OCI-LY3 (cell line): Measurements from ENCODE around the gene GNAL.

Experiments used
- H2AFZ ChIP-seq: fragments of 200-600, 300-600 bp; shearing (Covaris generic); 2 replicates; pipeline ENCODE4 v1.6.0; 2014; ENCODE audit warnings: antibody characterized with exemption, low read depth, low read length
- H3K27ac ChIP-seq: fragments of 200-600, 300-600 bp; sonication (generic); 2 replicates; pipeline ENCODE4 v1.5.1; 2014; ENCODE audit warnings: mild to moderate bottlenecking, low read length, moderate library complexity, mixed read lengths
- H3K27me3 ChIP-seq: fragments of 200-600, 300-600 bp; sonication (generic); 2 replicates; pipeline ENCODE4 v1.6.1; 2014; ENCODE audit warnings: low read depth, low read length, mixed read lengths
- H3K36me3 ChIP-seq: fragments of 200-600, 300-600 bp; sonication (generic); replicated peaks from 2 replicates; pipeline ENCODE3; 2014; ENCODE audit warnings: low read depth, low read length, mixed read lengths
- H3K4me1 ChIP-seq: fragments of 300-600, 200-600 bp; sonication (generic); 2 replicates; pipeline ENCODE4 v1.6.1; 2014; ENCODE audit warnings: low read length, mixed read lengths
- H3K4me2 ChIP-seq: fragments of 200-600, 300-600 bp; sonication (generic); 2 replicates; pipeline ENCODE4 v1.6.1; 2014; ENCODE audit warnings: low read length, mixed read lengths
- H3K4me3 ChIP-seq: fragments of 300-600, 200-600 bp; sonication (generic); 2 replicates; pipeline ENCODE4 v1.5.1; 2014; ENCODE audit warnings: antibody characterized with exemption, mild to moderate bottlenecking, low read length, moderate library complexity
- H3K79me2 ChIP-seq: fragments of 300-600, 200-600 bp; shearing (Covaris generic); 2 replicates; pipeline ENCODE4 v1.6.1; 2014; ENCODE audit warnings: mild to moderate bottlenecking, low read length, mixed read lengths
- H3K9ac ChIP-seq: fragments of 300-600, 200-600 bp; shearing (Covaris generic); 2 replicates; pipeline ENCODE4 v1.6.0; 2014; ENCODE audit warnings: mild to moderate bottlenecking, low read length, moderate library complexity
- H3K9me3 ChIP-seq: fragments of 200-600, 300-600 bp; shearing (Covaris generic); 2 replicates; pipeline ENCODE4 v1.6.1; 2014; ENCODE audit warnings: low read length, mixed read lengths; ENCODE audit not compliant: insufficient read depth
- H4K20me1 ChIP-seq: fragments of 200-600, 300-600 bp; sonication (generic); 2 replicates; pipeline ENCODE4 v1.6.1; 2016; ENCODE audit warnings: low read length, mixed read lengths; ENCODE audit not compliant: insufficient read depth
- CTCF ChIP-seq: fragments of 200-600, 300-600 bp; sonication (generic); IDR thresholded peaks from 2 replicates; pipeline ENCODE4 v1.5.1; 2014; ENCODE audit warnings: antibody characterized with exemption, low read length, low read depth
- EZH2phosphoT487 ChIP-seq: fragments of 200-600 bp; shearing (Covaris generic); IDR thresholded peaks from 2 replicates; pipeline ENCODE4 v1.6.1; 2018; ENCODE audit warnings: antibody characterized with exemption, mixed run types, low read depth

The GNAL gene

GRCh38 chr18:11668441-11669169, 20.5 kb upstream of the GNAL start:
- no peak overlapping the region for H3K4me2 ChIP-seq
- no peaks in the 10 kb centered on the region for H4K20me1 ChIP-seq
- H3K9ac ChIP-seq, result no peak overlapping the region
- no peaks in the 10 kb centered on the region; the same call in 1 of the 2 replicates for H3K27me3 ChIP-seq
- no peak for TF ChIP-seq CTCF
- no peak for TF ChIP-seq EZH2phosphoT487
- H3K79me2 ChIP-seq, result no peaks in the 10 kb centered on the region
- H3K27ac ChIP-seq, result no peak overlapping the region
- H3K4me3 ChIP-seq, result no peak overlapping the region
- H3K9me3 ChIP-seq, result no peaks in the 10 kb centered on the region
- no peaks in the 10 kb centered on the region for H3K36me3 ChIP-seq
- no peak overlapping the region for H2AFZ ChIP-seq
- peaks cover 44% of the 10 kb centered on the region for H3K4me1 ChIP-seq

DNA sequence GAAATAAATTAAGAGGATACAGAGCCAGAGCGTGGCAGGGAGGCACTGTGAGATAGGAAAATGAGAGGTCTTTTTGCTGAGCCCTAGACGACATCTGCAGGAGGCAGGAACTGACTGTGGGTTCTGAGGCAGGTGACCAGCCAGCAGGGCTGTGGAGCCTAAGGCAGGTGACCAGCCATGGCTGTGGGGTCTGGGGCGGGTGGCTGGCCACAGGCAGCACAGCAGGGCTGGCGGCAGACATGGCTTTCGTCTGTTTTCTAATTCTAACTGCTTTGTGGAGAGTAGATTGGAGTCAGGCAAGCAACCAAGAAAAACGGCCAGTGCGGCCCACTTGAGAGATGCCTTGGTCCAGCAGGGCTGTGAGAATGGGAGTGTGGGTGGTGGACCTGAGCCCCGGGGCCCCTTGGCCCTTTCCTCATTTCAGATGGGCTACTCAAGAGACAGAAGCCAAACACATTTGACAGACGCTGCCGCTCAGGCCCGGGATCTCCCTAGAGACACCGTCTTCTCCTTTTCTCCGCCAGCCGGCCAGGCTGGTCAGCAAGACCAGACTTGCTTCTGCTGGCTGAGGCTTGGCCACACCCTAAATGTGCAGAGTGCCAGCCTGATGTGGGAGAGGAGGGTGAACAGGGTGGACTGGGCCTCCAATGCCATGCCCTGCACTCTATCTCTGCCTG, 19.7 kb upstream of the GNAL start:
- Histone ChIP-seq H3K4me2 (no peak overlapping the region), H3K4me3 (no peak overlapping the region), H3K79me2 (no peaks in the 10 kb centered on the region), H3K27ac (no peak overlapping the region), H3K9me3 (no peaks in the 10 kb centered on the region), H2AFZ (no peak overlapping the region), H3K36me3 (no peaks in the 10 kb centered on the region), H4K20me1 (no peaks in the 10 kb centered on the region), H3K27me3 (no peaks in the 10 kb centered on the region), H3K9ac (no peak overlapping the region), H3K4me1 (peaks cover 48% of the 10 kb centered on the region)
- no peak for TF ChIP-seq EZH2phosphoT487
- no peak for TF ChIP-seq CTCF

DNA sequence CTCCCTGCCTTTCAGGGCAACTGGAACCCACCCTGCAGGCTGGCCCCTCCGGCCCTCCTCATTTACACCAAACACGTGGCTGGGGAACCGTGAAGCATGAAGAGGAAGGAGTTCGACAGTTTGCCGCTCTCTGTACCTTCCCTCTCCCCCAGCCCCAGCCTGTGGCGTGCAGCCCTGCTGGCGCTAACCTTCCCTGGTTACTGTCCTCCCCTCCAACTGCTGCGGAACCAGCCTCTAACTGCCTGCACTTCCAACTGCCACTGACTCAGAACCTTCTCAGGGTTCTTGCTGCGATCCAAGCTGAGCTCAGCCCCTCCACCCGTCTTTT, 19.2 kb upstream of the GNAL start:
- no peaks in the 10 kb centered on the region for H3K36me3 ChIP-seq
- no peak overlapping the region for H3K4me2 ChIP-seq

More for the DNA sequence above, 19.2 kb upstream of the GNAL start:
- Histone ChIP-seq H3K27ac (no peak overlapping the region), H3K4me1 (peaks cover 48% of the 10 kb centered on the region), H3K9me3 (no peaks in the 10 kb centered on the region), H4K20me1 (no peaks in the 10 kb centered on the region), H2AFZ (no peak overlapping the region), H3K79me2 (no peaks in the 10 kb centered on the region), H3K4me3 (no peak overlapping the region), H3K27me3 (no peaks in the 10 kb centered on the region), H3K9ac (no peak overlapping the region)
- TF ChIP-seq EZH2phosphoT487 (no peak), CTCF (no peak)
